ENCODE results near the gene NTRK3. TPM values are rescaled to one million over a fixed set of nuclear protein-coding genes. Genes with fewer than 3 reads are reported as not detected.
"Not testable (repeated sequence)": the region's sequence is repeated elsewhere in the genome, so short reads cannot be mapped to it uniquely, and the experiment has no call there.

NTRK3 gene
- total RNA-seq, 1 experiment from 2014 or later, result not detected

DNA sequence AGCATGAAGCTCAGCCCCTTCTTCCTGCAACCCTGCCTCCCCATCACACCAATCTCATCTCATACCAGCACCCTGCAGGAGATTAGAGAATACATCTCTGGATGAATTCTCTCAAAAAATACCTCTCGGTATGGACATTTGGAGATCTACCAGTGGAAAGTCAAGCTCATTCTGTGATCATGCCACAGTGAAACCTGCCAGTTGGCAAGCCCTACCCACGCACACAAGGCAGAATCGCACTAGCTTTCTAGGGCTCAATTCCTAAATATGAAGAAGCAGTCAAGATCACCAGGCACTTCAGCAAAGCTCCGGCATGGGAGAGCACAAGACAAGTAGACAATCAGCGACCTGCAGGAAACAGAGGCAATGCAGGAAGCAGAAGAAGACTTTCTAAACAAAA is 221.2 kb downstream of the NTRK3 start:
- Histone ChIP-seq H3K9me2 (ENCODE audit: insufficient read depth) (no peaks in the 10 kb centered on the region), H3F3A (ENCODE audit: insufficient read depth, low read depth) (no peaks in the 10 kb centered on the region), H3K4me1 (replicated peaks; ENCODE audit: insufficient read depth) (no peaks in the 10 kb centered on the region), H2AFZ (no peak overlapping the region), H3K79me2 (ENCODE audit: low read depth) (no peaks in the 10 kb centered on the region), H3K4me2 (no peak overlapping the region), H3K27me3 (ENCODE audit: insufficient read depth, low read depth) (peaks cover 6% of the 10 kb centered on the region; the same call in 1 of the 2 replicates), H4K20me1 (ENCODE audit: insufficient read depth) (no peaks in the 10 kb centered on the region), H3K27ac (no peak overlapping the region), H3K4me3 (no peak overlapping the region), H3K36me3 (ENCODE audit: low read depth) (no peaks in the 10 kb centered on the region), H3K9me3 (ENCODE audit: insufficient read depth, low read depth) (no peaks in the 10 kb centered on the region)
- no peak for TF ChIP-seq EZH2 (IDR thresholded peaks at IDR 0.05; ENCODE audit: low read depth)
- TF ChIP-seq CTCF (conservative IDR thresholded peaks at IDR 0.05), result no peak
- ChIA-PET POLR2A (ENCODE audit: unreplicated experiment) (no interaction called here), CTCF (interaction anchor here (0.6 kb wide), 1 partner anchor 23 kb away, joined by 4 read pairs; no protein-coding TSS in a partner anchor)
- intact Hi-C loops (cut with micrococcal nuclease; ENCODE audit: unreplicated experiment), result no loop called here
- no peak for DNase-seq
- BruUV-seq (replicated peaks), result no TSS peak

DNA sequence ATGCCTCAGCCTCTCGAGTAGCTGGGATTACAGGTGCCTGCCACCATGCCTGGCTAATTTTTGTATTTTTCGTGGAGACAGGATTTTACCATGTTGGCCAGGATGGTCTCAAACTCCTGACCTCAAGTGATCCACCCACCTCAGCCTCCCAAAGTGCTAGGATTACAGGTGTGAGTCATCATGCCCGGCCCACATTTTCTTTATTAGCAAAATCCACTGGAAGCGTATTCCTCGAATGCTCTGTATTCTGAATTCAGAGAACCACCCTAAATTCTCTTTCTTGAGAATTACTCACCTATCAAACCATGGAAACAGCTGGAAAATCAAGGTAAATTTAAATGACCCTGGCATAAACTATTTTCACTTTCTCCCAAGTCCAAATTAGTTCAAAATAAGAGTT is 223.1 kb downstream of the NTRK3 start:
- H3K4me3 ChIP-seq; H3K9me3 ChIP-seq (ENCODE audit: insufficient read depth, low read depth); H3K27me3 ChIP-seq (ENCODE audit: insufficient read depth, low read depth); H3K4me1 ChIP-seq (replicated peaks; ENCODE audit: insufficient read depth); H2AFZ ChIP-seq; H3K79me2 ChIP-seq (ENCODE audit: low read depth); POLR2A ChIA-PET (ENCODE audit: unreplicated experiment); H4K20me1 ChIP-seq (ENCODE audit: insufficient read depth); H3K4me2 ChIP-seq; CTCF ChIA-PET; H3K36me3 ChIP-seq (ENCODE audit: low read depth); H3K27ac ChIP-seq; BruUV-seq (replicated peaks); intact Hi-C loops (cut with micrococcal nuclease; ENCODE audit: unreplicated experiment); DNase-seq; H3F3A ChIP-seq (ENCODE audit: insufficient read depth, low read depth); H3K9me2 ChIP-seq (ENCODE audit: insufficient read depth): not testable (repeated sequence)

DNA sequence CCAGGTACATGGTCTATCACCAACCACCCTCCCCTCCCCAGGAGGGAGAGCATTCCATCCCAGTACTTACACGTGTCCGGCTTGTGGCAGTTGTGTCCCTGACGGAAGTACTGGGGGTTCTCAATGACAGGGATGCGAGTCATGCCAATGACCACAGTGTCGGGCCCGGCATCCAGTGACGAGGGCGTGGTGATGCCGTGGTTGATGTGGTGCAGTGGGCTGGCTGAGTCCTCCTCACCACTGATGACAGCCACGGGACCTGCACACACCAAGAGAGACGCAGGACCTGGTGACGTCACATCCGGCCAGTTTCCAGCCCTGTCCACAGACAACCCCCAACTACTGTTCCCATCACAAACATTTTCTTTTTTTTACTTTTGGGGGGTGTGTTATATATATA is 223.8 kb downstream of the NTRK3 start:
- CTCF ChIA-PET, result no interaction called here

More for the DNA sequence above, 223.8 kb downstream of the NTRK3 start:
- TF ChIP-seq EZH2 (IDR thresholded peaks at IDR 0.05; ENCODE audit: low read depth) (no peak), CTCF (conservative IDR thresholded peaks at IDR 0.05) (no peak)
- Histone ChIP-seq H3K9me3 (ENCODE audit: insufficient read depth, low read depth) (no peaks in the 10 kb centered on the region), H2AFZ (no peak overlapping the region), H3K27ac (no peak overlapping the region), H3K79me2 (ENCODE audit: low read depth) (no peaks in the 10 kb centered on the region), H3K27me3 (ENCODE audit: insufficient read depth, low read depth) (peaks cover 9% of the 10 kb centered on the region; the same call in 1 of the 2 replicates), H3K4me1 (replicated peaks; ENCODE audit: insufficient read depth) (no peaks in the 10 kb centered on the region), H3F3A (ENCODE audit: insufficient read depth, low read depth) (no peaks in the 10 kb centered on the region), H3K4me2 (no peak overlapping the region), H4K20me1 (ENCODE audit: insufficient read depth) (no peaks in the 10 kb centered on the region), H3K36me3 (ENCODE audit: low read depth) (no peaks in the 10 kb centered on the region), H3K4me3 (no peak overlapping the region), H3K9me2 (ENCODE audit: insufficient read depth) (no peaks in the 10 kb centered on the region)
- intact Hi-C loops (cut with micrococcal nuclease; ENCODE audit: unreplicated experiment), result no loop called here
- no peak for DNase-seq
- POLR2A ChIA-PET (ENCODE audit: unreplicated experiment), result no interaction called here
- no TSS peak for BruUV-seq (replicated peaks)

Data from PC-9 (cell line).